ENCODE results near the gene YWHAE.
"Not testable (repeated sequence)": the region's sequence is repeated elsewhere in the genome, so short reads cannot be mapped to it uniquely, and the experiment has no call there.

Gene YWHAE

DNA sequence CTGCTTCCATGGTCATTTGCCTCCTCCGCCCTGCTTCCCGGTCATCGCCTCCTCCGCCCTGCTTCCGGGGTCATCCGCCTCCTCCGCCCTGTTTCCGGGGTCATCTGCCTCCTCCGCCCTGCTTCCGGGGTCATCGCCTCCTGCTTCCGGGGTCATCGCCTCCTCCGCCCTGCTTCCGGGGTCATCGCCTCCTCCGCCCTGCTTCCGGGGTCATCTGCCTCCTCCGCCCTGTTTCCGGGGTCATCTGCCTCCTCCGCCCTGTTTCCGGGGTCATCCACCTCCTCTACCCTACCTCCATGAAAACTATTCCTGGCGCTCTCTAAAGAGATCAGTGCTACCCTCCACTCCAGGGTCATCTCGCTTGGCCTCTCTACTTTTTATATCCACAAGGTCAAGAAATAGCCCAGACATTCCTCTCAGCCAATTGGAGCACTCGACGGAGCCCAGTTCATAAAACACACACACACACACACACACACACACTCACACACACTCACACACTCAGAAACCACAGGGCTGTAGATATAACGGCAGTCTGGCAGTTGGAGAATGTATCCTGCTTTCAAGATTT, 75.7 kb downstream of the YWHAE start:
- DNase-seq, result no peak

DNA sequence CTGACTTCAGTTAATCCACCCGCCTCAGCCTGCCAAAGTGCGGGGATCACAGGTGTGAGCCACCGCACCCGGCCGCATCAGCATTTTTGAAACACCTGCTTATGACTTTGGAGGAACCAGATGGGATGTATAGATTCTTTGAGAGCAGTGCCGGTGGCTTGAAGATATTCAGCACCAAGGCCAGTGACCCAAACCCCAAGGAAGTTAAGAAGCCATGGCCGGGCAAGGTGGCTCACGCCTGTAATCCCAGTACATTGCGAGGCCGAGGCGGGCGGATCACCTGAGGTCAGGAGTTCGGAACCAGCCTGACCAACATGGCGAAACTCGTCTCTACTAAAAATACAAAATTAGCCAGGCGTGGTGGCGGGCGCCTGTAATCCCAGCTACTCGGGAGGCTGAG, 76.7 kb downstream of the YWHAE start:
- DNase-seq, result no peak

DNA sequence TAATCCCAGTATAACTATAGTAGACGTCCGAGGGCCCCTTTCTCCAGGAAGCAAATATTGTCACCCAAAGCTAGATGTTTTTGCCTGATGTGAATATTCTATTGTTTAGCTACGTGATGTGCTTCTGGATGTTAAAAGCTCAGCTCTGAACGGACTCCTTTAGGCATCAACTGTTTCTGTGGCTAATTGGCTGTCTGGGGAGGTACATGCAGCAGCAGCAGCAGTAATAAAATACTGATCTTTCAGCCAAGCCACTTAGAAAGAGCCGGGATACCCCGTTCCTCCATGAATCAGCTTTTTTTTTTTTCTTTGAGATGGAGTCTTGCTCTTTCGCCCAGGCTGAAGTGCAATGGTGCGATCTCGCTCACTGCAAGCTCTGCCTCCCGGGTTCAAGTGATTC, 77.5 kb downstream of the YWHAE start:
- DNase-seq, result no peak

DNA sequence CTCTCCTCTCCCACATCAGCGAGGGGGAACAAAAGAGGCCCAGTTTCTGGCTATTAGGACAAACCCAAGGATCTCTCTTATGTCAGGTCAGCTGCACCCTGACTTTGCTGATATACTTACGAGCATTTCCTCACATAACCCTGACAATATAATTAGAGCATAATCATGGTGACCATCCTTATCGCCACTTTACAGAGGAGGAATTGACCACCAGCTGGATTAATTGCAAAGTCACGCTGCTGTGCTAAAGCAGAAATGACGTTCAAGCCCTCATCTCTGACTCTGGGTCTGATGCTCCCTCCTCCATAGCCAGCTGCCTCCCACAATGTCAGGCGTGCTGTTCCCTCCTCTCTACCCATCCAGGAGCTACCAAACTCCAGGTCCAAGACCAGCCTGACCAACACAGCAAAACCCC, 78.0 kb downstream of the YWHAE start:
- no peak for DNase-seq

DNA sequence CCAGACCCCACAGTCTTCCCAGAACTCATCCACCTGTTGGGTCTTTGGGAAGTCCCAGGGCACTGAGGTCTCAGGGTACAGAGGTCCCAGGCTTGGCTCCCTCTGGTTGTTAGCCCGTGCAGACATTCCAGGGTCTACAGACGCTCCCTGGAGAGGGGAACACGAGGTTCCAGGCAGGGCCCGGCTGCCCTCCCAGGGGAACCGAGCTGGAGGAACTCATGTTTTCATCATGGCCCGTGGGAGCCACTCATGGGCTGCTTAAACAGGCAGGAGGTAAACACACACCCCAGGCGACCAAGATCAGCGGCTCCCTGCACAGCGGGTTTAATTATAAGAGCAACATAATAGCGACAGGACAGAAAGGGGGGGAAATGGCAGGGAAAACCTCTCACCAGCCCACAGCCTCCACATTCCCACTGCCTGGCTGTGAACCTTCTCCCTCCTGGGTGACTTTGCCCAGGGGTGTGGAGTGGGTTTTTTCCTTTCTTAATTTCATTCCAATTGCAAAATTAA, 84.1 kb downstream of the YWHAE start:
- no peak for DNase-seq

DNA sequence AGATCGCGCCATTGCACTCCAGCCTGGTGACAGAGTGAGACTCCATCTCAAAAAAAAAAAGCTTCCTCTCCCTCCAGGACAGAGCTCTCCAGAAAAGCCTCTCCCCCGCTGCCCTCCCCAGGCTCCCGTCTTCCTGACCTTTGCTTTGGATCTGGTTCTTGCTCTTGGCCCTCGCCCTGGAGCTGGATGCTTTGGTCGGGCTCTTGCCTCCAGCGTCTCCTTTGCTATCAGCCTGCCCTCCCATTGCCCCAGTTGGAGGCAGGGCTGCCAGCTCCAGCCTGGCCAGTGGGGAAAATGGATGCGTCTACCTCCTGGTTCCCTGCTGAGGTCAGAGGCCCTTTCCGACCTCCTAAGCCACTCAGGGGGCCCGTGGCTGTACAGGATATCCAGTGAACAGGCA, 84.6 kb downstream of the YWHAE start:
- DNase-seq, result no peak

DNA sequence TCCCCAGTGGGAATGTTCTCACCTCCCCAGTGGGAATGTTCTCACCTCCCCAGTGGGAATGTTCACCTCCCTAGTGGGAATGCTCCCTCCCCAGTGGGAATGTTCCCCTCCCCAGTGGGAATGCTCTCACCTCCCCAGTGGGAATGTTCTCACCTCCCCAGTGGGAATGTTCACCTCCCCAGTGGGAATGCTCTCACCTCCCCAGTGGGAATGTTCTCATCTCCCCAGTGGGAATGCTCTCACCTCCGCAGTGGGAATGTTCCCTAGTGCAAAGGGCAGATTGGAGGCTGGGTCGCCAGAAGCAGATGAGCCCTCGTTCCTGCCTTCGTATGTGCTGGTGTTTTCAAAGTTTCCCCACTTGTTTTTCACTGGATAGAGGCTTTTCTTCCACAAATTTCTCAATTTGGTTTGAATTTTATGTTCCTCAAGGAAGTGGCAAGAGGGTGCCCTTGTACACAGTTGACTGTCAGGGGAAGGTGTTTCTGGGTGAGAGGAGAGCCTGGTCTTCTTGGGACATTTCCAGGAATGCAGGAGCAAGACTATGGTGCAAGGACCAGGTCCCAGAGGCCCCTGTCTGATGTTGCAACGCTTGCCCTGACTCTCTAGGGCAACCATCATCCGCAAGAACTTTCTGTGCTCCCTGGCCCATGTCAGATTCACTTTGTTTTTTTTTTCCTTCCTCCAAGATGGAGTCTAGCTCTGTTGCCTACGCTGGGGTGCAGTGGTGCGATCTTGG, 86.6 kb downstream of the YWHAE start:
- DNase-seq, result no peak

DNA sequence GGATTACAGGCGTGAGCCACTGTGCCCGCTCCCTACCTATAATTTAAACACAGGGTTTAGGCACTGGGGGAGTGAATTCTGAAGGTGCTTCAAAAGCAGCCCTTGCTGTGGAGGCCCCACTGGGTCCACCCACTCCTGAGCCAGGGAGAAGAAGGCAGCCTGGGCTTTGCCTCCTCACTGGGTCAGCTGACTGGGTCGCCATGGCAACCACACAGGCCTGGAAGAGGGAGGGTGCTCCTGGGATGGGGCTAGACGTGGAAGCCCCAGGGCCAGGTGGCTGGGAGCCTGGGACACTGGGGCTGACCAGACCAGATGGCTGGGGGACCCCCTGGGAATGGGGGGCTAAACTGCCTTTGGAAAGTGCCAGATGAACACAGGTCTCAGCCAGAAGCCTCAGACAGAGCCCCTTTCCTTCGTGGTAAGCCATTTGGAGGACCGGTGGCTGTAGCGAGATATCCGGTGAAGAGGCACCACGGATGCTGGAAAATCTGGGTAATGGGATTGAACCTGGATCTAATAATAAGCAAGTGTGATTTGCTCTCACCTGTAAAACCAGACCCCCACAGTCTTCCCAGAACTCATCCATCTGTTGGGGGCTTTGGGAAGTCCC, 87.7 kb downstream of the YWHAE start:
- DNase-seq, result no peak

DNA sequence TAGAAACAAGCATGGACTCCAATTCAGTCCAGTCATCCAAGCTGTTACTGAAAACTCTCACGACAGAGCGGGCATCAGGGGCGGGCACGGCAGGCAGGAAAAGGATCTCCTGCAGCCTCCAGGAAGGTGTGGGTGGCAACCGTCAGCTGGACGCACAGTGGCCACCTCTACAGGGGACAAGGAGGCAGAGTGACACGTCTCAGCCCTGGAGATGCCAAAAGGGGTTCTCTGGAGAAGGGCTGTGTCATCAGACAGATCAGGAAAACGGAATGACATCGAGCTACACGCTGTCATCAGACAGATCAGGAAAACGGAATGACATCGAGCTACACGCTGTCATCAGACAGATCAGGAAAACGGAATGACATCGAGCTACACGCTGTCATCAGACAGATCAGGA, 92.2 kb downstream of the YWHAE start:
- DNase-seq, result not testable (repeated sequence)

DNA sequence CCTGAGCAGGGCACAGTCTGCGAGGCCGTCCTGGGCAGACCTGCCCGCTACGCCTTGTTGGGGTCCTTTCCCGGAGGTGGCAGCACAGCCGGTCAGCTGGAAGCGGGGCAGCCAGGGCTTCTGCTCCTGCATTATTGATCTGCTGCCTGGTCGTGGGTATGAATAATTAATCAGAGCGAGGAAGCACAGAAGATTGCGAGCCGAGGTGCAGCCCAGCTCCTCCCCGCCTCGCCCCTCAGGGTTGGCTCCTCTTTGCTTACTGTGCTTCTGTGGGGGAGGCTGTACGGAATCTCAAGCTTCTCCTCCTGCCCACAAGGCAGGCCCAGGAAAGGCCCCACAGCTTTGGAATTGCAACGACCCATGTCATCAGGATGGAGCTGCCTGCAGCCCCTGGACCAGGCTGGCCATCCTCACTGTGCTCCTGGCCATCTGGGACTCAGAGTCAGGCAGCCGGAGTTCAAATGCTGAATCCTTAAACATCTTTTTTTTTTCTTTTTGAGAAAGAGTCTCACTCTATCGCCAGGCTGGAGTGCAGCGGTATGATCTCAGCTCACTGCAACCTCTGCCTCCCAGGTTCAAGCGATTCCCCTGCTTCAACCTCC, 95.0 kb downstream of the YWHAE start:
- no peak for DNase-seq

DNA sequence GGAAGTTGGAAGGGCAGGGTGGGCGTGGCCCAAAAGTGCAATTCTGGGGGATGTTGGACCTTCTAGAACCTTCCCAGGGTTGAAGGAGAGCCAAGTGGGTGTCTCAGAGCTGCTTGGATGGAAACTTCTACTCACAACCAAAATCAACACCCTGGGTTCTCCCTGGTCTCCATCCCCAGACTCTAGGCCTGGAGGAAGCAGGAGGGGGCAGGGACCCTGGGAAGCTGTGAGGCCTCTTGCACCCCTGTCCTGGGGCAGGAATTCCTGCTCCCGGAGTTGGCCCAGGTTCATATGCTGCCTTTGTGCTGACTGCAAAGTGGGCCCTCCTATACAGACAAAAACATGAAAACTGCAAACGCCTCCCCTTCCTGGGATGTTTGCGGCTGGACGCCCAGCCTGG, 95.5 kb downstream of the YWHAE start:
- DNase-seq, result no peak

DNA sequence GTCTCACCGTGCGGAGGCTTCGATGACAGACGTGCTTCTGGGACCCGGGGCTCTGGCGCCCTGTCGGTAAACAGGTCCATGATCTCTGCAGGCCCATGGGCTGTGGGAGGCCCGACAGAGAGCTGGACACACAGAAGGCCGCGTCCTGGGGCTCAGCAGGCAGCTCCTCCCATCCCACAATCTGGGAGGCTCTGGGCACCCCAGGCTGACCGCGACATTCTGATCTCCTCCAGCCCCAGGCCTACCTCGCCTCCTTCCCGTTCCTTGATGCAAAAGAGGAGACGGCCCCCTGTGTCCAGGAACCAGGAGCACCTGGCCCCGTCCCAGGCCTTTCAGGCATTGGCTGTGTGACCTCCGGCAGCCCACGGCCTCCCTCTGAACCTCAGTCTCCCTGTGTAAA, 97.3 kb downstream of the YWHAE start:
- no peak for DNase-seq

DNA sequence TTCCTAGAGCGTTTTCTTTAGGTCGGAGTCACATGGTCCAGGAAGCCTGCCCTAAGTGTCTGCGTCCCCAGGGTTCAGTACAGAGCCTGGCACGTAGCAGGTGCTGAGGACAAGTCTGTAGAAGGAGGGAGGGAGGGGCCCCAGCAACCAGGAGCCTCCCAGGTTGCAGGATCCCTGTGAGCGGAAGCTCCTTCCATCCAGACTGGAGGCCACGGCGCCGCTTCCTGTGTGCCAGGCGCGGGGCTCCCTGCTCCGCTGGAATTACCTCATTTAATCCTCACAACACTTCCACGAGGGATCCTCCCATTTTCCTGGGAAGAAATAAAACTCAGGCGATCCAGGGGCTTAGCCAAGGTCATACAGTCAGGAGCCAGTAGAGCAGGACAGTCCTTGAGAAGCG, 98.5 kb downstream of the YWHAE start:
- DNase-seq, result no peak

DNA sequence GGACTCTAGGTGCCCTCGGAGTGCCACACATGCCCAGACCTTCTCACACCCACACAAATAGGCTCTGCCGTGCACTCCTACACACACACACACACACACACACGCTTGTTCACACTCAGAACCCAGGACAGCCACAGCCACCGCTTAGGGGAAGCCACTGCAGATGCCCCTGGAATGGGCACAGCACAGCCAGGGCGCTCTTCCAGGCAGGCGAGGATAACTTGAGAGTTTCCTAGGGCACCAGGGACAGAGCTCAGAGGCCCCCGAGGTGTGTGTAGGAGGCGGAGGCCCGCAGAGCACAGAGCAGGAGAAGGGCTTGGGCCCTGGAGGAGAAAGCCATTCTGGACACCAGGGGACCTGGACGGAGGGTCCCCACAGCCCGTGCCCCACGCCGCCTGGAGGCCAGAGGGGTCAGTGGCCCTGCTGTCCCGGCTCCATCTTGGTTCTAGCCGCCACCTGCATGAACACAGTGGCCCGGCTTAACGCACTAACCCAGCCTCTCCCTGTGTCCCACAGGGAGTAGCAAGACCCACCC, 99.6 kb downstream of the YWHAE start:
- no peak for DNase-seq

DNA sequence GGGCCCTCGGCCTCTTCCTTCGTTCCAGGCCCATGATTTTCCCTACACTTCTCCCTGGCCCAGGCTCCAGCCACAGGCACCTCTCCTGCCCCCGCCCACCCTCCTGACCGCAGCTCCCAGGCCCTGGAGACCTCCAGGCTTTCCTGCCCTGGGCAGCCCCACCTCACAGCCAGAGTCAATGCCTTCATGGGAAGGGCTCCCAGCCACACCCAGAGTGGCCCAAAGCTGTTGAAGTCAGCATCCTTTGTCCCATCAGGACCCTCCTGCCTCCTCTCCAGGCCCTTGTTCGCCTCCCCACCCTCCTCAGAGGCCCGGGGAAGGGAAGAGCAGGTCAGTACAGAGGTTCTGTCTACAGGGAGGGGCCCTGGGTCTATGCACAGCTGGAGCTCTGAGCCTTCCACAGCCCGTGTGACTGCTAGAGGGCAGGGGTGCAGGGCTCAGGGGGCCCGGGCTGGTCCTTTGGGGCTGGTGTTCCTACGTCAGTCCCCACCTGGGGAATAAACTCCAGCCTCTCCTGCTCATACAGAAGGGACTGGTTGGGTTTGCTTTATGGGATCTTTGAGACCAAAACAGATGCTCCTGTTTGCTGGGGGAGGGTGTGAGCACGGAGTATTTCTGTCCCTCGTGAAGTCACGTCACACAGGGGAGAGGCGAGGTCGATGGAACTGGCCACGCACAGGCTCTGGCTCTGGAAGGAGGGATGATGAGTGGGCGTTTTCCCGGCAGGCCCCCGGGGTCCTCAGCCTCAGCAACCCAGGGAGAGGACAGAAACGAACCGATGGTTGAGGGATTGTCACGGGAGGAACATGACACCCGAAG, 100.3 kb downstream of the YWHAE start:
- no peak for DNase-seq

DNA sequence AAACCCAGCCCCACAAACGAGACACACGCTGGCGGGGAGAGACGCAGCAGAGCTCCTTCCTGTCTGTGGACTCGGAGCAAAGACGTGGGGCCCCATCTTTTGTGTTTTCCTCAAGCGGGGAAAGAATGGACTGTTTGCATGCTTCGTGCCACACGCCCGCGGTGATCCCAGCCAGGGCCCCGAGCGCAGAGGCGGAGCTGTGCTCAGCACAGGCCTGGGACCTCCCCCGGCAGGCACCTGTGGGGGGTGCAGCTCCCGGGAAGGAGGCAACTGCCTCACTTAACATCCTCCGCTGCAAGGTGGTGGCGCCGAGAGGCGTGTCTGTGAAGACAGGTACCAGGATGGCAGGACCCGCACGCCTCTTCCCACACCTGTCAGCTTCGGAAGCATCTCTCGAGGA, 101.4 kb downstream of the YWHAE start:
- DNase-seq, result peak; percentile 71
